Right lobe of liver (tissue), 6 donors: ENCODE results near the gene SLCO3A1. TPM values are rescaled to one million over a fixed set of nuclear protein-coding genes. Genes with fewer than 3 reads are reported as not detected.

Experiments used
- ATAC-seq, 4 donors: fragments of 200-7000 bp; cut with Tn5 transposase; one replicate each; pipeline ENCODE4 v1.9.1; 2020; ENCODE audit warnings: mild to moderate bottlenecking in 4 of 4, moderate library complexity in 4 of 4
- DNase-seq, 3 donors: peaks; one replicate each; pipeline ENCODE4 v3.0.0-alpha.2; 2020
- H3K27ac ChIP-seq, 3 donors: fragments of 200-600 bp; one replicate each; pipeline ENCODE4 v1.8.0; 2022
- H3K27me3 ChIP-seq, 2 donors: fragments of 200-600 bp; one replicate each; pipeline ENCODE4 v1.8.0; 2022
- H3K36me3 ChIP-seq, 4 donors: fragments of 200-600 bp; sonication (generic) in 1 of 4; one replicate each; pipeline versions ENCODE4 v1.5.1 to v1.8.0; 2017 to 2022; ENCODE audit warnings: control low read depth in 1 of 4
- H3K4me1 ChIP-seq, 4 donors: fragments of 200-600 bp; sonication (generic) in 1 of 4; one replicate each; pipeline versions ENCODE4 v1.5.1 to v1.8.0; 2017 to 2022; ENCODE audit warnings: control low read depth in 1 of 4
- H3K4me3 ChIP-seq, 3 donors: fragments of 200-600 bp; one replicate each; pipeline ENCODE4 v1.8.0; 2022
- H3K9me3 ChIP-seq, 4 donors: fragments of 200-600 bp; sonication (generic) in 1 of 4; one replicate each; pipeline versions ENCODE4 v1.5.1 to v1.8.0; 2017 to 2022; ENCODE audit warnings: control low read depth in 1 of 4
- CTCF ChIP-seq, 4 donors: fragments of 200-600 bp in 3 of 4; fragments of 450-650 bp in 1 of 4; IDR thresholded peaks; one replicate each; pipeline versions ENCODE4 v1.5.1 to v1.8.0; 2016 to 2022; ENCODE audit warnings: antibody characterized with exemption in 4 of 4, mild to moderate bottlenecking in 2 of 4
- POLR2A ChIP-seq: fragments of 450-650 bp; IDR thresholded peaks from one replicate; pipeline ENCODE4 v1.6.1; 2017; ENCODE audit warnings: antibody characterized with exemption, mild to moderate bottlenecking
- WGBS: methylation state at CpG from one replicate; pipeline ENCODE4 v1.1.6; 2018; ENCODE audit warnings: low coverage, low lambda C conversion rate; ENCODE audit not compliant: insufficient coverage; ENCODE audit errors: missing lambda C conversion rate; 5-methylcytosine and 5-hydroxymethylcytosine counted together
- intact Hi-C, 2 donors: fragments of 100-400 bp; cut with DNase I; formaldehyde crosslinking; loops; one replicate each; pipeline versions ENCODE4 v1.11.2 to v1.14.1; 2022
- total RNA-seq, 6 experiments: library from RNA; depleted of rRNA in 2 of 6; stranded (reverse); fragments of >200 nt in 2 of 6; fragmentation: NEBNext Ultra II Directional in 3 of 6; extraction: Animal tissue kit (Norgen Biotek cat#: 25700) in 3 of 6; gene quantifications; one replicate each; pipeline versions ENCODE4 v1.1.0 to v1.2.4, GENCODE V29; 2016 to 2023
- donor health status: DM: no; HTN: yes; CAD: no.
- donor health status: DM: no; HTN: no; CAD: no.
- donor health status: DM: no; HTN: no; CAD: no.
- donor health status: DM: no; HTN: yes; CAD: no.
- donor health status: DM: no; HTN: yes; CAD: no.

The SLCO3A1 gene
- total RNA-seq, 6 experiments from 2014 or later, result 2.4 to 7.7 (median 3.7) TPM

DNA sequence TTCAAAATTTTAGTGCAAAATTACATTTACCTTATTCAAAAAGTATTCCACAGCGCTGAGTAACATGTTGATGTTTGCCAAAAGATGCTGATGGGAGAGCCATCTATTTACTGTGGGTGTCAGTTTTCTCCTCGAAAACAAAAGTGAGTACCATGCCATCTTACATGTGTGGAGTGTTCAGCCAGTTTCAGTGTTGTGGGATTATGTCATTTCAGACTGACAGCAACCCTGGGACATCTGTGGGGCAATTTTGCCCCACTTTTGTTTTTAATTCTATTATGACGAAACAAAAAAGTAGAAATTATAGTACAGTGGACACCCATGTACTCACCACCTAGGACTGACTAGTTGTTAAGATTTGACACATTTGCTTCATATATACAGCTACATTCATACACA, 19.6 kb downstream of the SLCO3A1 start:
- DNase-seq (no peak), ATAC-seq (no peak)
- WGBS, result 43% methylated on average over 3 of the region's 3 CpGs
- Histone ChIP-seq H3K27me3 (no peaks in the 10 kb centered on the region), H3K4me1 (no peaks in the 10 kb centered on the region), H3K36me3 (no peaks in the 10 kb centered on the region), H3K9me3 (no peaks in the 10 kb centered on the region), H3K27ac (no peak overlapping the region), H3K4me3 (no peak overlapping the region)
- intact Hi-C loops, result no loop called here
- no peak for TF ChIP-seq CTCF (IDR thresholded peaks at IDR 0.05)

GRCh38 chr15:91874171-91874570, 20.7 kb downstream of the SLCO3A1 start:
- Histone ChIP-seq H3K4me1 (no peaks in the 10 kb centered on the region), H3K27me3 (no peaks in the 10 kb centered on the region), H3K4me3 (no peak overlapping the region), H3K27ac (no peak overlapping the region), H3K36me3 (no peaks in the 10 kb centered on the region), H3K9me3 (no peaks in the 10 kb centered on the region)
- no peak for DNase-seq
- WGBS, result 48% methylated on average over 3 of the region's 3 CpGs
- intact Hi-C loops, result no loop called here
- ATAC-seq, result no peak
- TF ChIP-seq POLR2A, result no peak
- TF ChIP-seq CTCF (IDR thresholded peaks at IDR 0.05), result no peak

DNA sequence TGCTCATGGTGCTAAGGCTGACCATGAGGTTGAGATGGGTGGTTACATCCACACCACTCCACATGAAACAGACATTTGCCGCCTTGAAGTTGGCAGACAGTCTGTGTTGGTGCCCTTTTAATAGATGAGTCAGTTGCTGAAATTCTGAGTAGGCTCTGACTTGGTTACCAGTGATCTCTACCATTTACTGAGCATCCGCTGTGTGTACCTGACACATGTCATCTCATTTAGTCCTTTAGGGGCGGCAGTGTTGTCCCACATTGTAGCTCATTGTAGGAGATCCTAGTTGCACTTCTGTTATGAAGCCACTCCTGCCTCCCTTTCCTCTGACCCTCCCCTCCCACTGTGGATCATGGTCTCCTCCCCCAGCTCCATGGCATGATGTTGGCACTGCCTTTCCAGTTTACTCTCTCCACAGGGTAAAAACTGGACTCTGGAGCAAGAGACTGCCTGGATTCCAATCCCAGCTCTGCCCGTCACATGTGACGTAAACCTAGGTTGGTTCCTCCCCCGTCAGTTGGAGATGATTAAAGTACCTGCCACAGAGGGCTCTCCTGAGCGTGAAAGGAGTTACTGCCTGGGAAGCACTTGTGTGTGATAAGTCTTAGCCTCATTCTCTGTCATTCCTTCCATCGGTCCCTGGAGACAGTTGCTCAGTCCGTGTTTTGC, 21.6 kb downstream of the SLCO3A1 start:
- Histone ChIP-seq H3K9me3 (no peaks in the 10 kb centered on the region), H3K36me3 (no peaks in the 10 kb centered on the region), H3K27ac (no peak overlapping the region), H3K4me3 (no peak overlapping the region), H3K27me3 (no peaks in the 10 kb centered on the region), H3K4me1 (no peaks in the 10 kb centered on the region)
- intact Hi-C loops, result no loop called here
- WGBS, result 79% methylated on average over 3 of the region's 9 CpGs
- no peak for DNase-seq
- TF ChIP-seq POLR2A (no peak), CTCF (IDR thresholded peaks at IDR 0.05) (no peak)
- ATAC-seq, result no peak

- H3K36me3 ChIP-seq, result no peaks in the 10 kb centered on the region
- no peak overlapping the region for H3K27ac ChIP-seq
- 88% methylated on average over 4 of the region's 5 CpGs for WGBS
- no peaks in the 10 kb centered on the region for H3K27me3 ChIP-seq
- no peak for ATAC-seq
- no peak for DNase-seq
- intact Hi-C loops, result no loop called here
- no peaks in the 10 kb centered on the region for H3K9me3 ChIP-seq
- H3K4me3 ChIP-seq, result no peak overlapping the region
- no peaks in the 10 kb centered on the region for H3K4me1 ChIP-seq
- TF ChIP-seq POLR2A (no peak), CTCF (IDR thresholded peaks at IDR 0.05) (no peak)
Observed at GRCh38 chr15:91876187-91876586, 22.7 kb downstream of the SLCO3A1 start.
